ENCODE measurements around the gene SETDB2.
A peak's percentile ranks its signal among the peaks of the same experiment; 100 is the strongest.

The SETDB2 gene

DNA sequence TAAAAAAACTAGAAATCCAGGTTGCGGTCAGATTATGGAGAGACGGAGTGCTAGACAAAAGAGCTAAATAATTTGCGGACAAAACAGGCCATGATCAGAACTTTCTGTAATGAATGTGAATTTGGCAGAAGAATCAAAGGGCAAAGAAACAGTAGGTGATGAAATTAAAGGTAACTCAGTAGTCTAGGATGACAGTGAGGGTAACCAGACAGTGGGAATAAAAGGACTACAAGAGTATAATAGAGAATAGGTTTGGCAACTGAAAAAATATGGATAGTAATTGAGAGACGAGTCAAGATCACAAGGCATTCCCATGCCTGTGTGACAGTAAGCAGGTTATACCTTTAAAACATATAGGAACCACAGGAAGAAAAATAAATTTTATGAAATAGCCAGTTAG, 36.1 kb upstream of the SETDB2 start:
- DNase-seq (ENCODE audit: insufficient read length, low spot score) (no peak), FAIRE-seq (no peak)

DNA sequence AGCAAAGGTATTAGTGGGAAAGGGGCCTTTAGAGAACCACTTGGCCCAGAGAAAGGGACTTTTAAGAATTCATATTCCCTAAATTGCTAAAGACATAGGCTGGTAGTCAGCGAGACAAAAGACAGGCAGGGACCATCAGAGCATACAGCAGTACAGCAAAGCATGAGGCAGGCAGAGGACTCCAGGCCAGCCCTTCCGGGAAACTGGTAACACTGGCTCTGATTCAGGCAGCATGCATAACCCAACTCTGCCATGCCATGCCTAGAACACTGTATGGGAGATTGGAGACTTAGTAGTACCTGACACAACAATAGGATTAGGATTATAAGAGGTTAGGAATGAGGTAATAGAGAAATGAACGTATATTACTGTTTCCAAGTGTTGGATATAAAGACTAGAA, 35.1 kb upstream of the SETDB2 start:
- FAIRE-seq: no peak
- DNase-seq (ENCODE audit: insufficient read length, low spot score): no peak
- TF ChIP-seq SPI1 (IDR thresholded peaks at IDR 0.05; ENCODE audit: low read depth, low read length) (no peak), PAX5 (IDR thresholded peaks at IDR 0.05; ENCODE audit: insufficient read depth, low read length, severe bottlenecking) (no peak)

More for the DNA sequence above, 36.1 kb upstream of the SETDB2 start:
- TF ChIP-seq PAX5 (IDR thresholded peaks at IDR 0.05; ENCODE audit: insufficient read depth, low read length, severe bottlenecking): no peak
- TF ChIP-seq POU2F2 (IDR thresholded peaks at IDR 0.05; ENCODE audit: low read depth, low read length): no peak
- no peak for TF ChIP-seq POLR2A (IDR thresholded peaks at IDR 0.05; ENCODE audit: low read depth, low read length)
- no peak for TF ChIP-seq SPI1 (IDR thresholded peaks at IDR 0.05; ENCODE audit: low read depth, low read length)

DNA sequence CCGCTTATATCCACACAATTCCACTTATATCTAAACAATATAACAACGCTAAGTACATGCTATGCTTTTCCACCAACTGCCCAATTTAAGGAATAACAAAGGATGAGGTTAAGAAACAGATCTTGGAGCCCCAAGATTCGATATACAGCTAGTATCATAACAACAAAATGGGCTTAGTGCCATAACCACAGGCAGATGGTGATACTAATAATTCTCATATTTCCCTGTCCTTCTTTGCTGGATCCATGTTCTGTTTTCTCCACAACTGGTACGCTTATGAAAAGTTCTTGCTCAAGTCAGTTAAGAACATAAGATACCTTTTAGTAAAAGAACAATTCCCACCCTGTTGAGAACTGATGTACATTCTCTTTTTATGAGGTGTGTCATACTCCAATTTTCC, 34.1 kb upstream of the SETDB2 start:
- no peak for TF ChIP-seq PAX5 (IDR thresholded peaks at IDR 0.05; ENCODE audit: insufficient read depth, low read length, severe bottlenecking)
- no peak for TF ChIP-seq TAF1 (IDR thresholded peaks at IDR 0.05; ENCODE audit: low read depth, low read length)
- no peak for TF ChIP-seq POU2F2 (IDR thresholded peaks at IDR 0.05; ENCODE audit: low read depth, low read length)
- no peak for TF ChIP-seq SPI1 (IDR thresholded peaks at IDR 0.05; ENCODE audit: low read depth, low read length)
- TF ChIP-seq POLR2A (IDR thresholded peaks at IDR 0.05; ENCODE audit: low read depth, low read length): no peak
- FAIRE-seq (peak; percentile 5), DNase-seq (ENCODE audit: insufficient read length, low spot score) (no peak)

DNA sequence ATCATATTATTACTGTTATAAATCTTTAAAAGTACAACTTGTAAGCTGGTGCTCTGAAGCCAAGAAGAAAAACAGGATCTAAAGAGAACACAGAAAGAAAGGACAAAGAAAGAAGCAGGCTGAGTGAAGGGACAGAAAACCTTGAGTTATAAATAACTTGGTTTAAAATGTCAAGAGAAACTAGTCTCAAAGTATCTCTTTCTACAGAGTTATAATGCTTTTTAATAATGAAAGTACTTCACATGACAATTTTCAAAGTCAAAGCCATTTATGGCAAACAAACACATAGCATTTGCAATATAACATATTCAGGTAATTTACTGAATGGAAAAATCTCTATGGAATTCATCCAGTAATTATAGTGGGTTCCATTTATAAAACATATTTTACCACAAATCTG, 33.6 kb upstream of the SETDB2 start:
- DNase-seq (ENCODE audit: insufficient read length, low spot score) (no peak), FAIRE-seq (no peak)
- no peak for TF ChIP-seq POU2F2 (IDR thresholded peaks at IDR 0.05; ENCODE audit: low read depth, low read length)
- TF ChIP-seq PAX5 (IDR thresholded peaks at IDR 0.05; ENCODE audit: insufficient read depth, low read length, severe bottlenecking): no peak
- no peak for TF ChIP-seq SPI1 (IDR thresholded peaks at IDR 0.05; ENCODE audit: low read depth, low read length)
- TF ChIP-seq POLR2AphosphoS5 (IDR thresholded peaks at IDR 0.05; ENCODE audit: low read depth, low read length): no peak
- TF ChIP-seq TAF1 (IDR thresholded peaks at IDR 0.05; ENCODE audit: low read depth, low read length): no peak
- no peak for TF ChIP-seq POLR2A (IDR thresholded peaks at IDR 0.05; ENCODE audit: low read depth, low read length)

DNA sequence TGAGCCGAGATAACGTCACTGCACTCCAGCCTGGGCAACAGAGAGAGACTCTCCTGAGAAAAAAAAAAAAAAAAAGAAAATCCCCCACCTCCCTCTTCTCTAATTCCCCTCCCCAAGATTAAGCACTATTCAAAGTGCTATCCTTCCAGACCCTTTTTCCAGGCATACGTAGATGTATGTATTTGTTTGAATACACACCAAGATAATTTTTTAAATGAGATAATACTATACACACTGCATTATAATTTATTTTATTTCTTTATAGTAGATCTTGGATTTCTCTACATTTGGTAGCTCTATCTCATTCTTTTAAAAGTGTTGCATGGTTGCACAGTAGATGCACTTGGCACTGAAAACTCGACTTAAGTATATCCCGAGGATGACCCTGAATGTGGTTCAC, 32.7 kb upstream of the SETDB2 start:
- TF ChIP-seq PAX5 (IDR thresholded peaks at IDR 0.05; ENCODE audit: insufficient read depth, low read length, severe bottlenecking) (no peak), POU2F2 (IDR thresholded peaks at IDR 0.05; ENCODE audit: low read depth, low read length) (no peak), TAF1 (IDR thresholded peaks at IDR 0.05; ENCODE audit: low read depth, low read length) (no peak), POLR2AphosphoS5 (IDR thresholded peaks at IDR 0.05; ENCODE audit: low read depth, low read length) (no peak), POLR2A (IDR thresholded peaks at IDR 0.05; ENCODE audit: low read depth, low read length) (no peak), SPI1 (IDR thresholded peaks at IDR 0.05; ENCODE audit: low read depth, low read length) (no peak)
- DNase-seq (ENCODE audit: insufficient read length, low spot score) (no peak), FAIRE-seq (no peak)

DNA sequence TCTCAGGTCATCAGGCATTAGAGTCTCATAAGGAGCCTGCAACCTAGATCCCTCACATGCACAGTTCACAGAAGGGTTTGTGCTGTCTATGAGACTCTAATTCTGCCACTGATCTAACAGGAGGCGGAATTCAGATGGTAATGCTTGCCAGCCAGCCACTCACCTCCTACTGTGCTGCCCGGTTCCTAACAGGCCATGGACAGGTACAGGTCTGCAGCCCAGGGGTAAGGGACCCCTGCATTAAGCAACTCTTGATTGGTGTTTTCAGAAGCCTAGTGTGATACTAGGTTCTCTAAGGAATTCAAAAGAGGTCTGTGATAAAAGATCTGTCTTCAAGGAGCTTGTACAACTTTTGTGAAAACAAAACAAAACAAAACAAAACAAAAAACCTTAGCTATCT, 31.3 kb upstream of the SETDB2 start:
- no peak for TF ChIP-seq SPI1 (IDR thresholded peaks at IDR 0.05; ENCODE audit: low read depth, low read length)
- no peak for TF ChIP-seq POLR2A (IDR thresholded peaks at IDR 0.05; ENCODE audit: low read depth, low read length)
- no peak for TF ChIP-seq TAF1 (IDR thresholded peaks at IDR 0.05; ENCODE audit: low read depth, low read length)
- no peak for TF ChIP-seq POU2F2 (IDR thresholded peaks at IDR 0.05; ENCODE audit: low read depth, low read length)
- TF ChIP-seq PAX5 (IDR thresholded peaks at IDR 0.05; ENCODE audit: insufficient read depth, low read length, severe bottlenecking): no peak
- TF ChIP-seq POLR2AphosphoS5 (IDR thresholded peaks at IDR 0.05; ENCODE audit: low read depth, low read length): no peak
- DNase-seq (ENCODE audit: insufficient read length, low spot score): no peak
- no peak for FAIRE-seq

DNA sequence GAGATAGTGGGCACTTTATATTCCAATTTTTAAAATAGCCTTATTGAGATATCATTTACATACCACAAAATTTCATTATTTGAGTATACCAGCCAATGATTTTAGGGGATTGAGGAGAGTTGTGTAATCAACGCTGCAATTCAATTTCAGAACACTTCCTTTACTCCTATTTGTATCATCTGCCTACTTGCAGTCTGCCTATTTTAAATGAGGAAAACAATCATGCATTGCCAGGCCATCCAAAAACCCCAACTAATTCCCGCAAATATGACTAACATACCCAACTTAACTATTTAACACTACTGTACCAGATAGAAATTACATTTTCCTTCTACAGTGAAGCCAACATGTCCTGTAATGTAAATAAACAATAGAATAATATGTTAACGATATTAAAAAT, 26.9 kb upstream of the SETDB2 start:
- no peak for FAIRE-seq
- TF ChIP-seq SPI1 (IDR thresholded peaks at IDR 0.05; ENCODE audit: low read depth, low read length) (no peak), PAX5 (IDR thresholded peaks at IDR 0.05; ENCODE audit: insufficient read depth, low read length, severe bottlenecking) (no peak), POLR2A (IDR thresholded peaks at IDR 0.05; ENCODE audit: low read depth, low read length) (no peak), POLR2AphosphoS5 (IDR thresholded peaks at IDR 0.05; ENCODE audit: low read depth, low read length) (no peak), POU2F2 (IDR thresholded peaks at IDR 0.05; ENCODE audit: low read depth, low read length) (no peak), TAF1 (IDR thresholded peaks at IDR 0.05; ENCODE audit: low read depth, low read length) (no peak)
- no peak for DNase-seq (ENCODE audit: insufficient read length, low spot score)

DNA sequence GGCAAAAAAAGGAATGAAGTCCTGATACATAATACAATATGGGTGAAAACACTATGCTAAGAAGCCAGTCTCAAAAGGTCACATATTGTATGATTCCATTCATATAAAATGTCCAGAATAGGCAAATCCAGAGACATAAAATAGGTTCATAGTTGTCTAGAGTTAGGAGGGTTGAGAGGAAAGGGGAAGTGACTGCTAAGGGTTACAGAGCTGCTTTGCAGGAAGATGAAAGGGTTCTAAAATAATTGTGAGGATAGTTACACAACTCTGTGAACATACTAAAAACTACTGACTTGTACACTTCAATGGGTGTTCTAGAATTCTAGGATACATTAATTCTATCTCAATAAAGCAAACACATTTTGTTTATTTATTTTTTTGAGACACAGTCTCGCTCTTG, 25.9 kb upstream of the SETDB2 start:
- no peak for DNase-seq (ENCODE audit: insufficient read length, low spot score)
- TF ChIP-seq POU2F2 (IDR thresholded peaks at IDR 0.05; ENCODE audit: low read depth, low read length) (no peak), SPI1 (IDR thresholded peaks at IDR 0.05; ENCODE audit: low read depth, low read length) (peak; percentile 79)
- peak; percentile 88 for FAIRE-seq

DNA sequence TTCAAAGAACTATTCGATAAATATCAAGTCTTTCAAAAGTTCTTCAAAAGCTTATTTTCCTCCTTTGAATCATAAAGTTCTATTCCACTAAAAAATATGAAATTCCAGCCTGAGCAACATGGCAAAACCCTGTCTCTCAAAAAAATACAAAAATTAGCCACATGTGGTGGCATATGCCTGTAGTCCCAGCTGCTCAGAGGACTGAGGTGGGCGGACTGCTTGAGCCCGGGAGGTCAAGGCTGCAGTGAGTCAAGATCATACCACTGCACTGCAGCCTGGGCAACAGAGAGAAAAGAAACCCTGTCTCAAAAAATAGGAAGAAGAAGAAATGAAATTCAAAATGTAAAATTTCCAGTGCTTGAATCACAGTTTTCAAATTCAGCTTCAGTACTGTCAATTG, 24.8 kb upstream of the SETDB2 start:
- TF ChIP-seq POLR2AphosphoS5 (IDR thresholded peaks at IDR 0.05; ENCODE audit: low read depth, low read length) (no peak), POLR2A (IDR thresholded peaks at IDR 0.05; ENCODE audit: low read depth, low read length) (no peak), SPI1 (IDR thresholded peaks at IDR 0.05; ENCODE audit: low read depth, low read length) (no peak), POU2F2 (IDR thresholded peaks at IDR 0.05; ENCODE audit: low read depth, low read length) (no peak), TAF1 (IDR thresholded peaks at IDR 0.05; ENCODE audit: low read depth, low read length) (no peak), PAX5 (IDR thresholded peaks at IDR 0.05; ENCODE audit: insufficient read depth, low read length, severe bottlenecking) (no peak)
- FAIRE-seq (no peak), DNase-seq (ENCODE audit: insufficient read length, low spot score) (no peak)

DNA sequence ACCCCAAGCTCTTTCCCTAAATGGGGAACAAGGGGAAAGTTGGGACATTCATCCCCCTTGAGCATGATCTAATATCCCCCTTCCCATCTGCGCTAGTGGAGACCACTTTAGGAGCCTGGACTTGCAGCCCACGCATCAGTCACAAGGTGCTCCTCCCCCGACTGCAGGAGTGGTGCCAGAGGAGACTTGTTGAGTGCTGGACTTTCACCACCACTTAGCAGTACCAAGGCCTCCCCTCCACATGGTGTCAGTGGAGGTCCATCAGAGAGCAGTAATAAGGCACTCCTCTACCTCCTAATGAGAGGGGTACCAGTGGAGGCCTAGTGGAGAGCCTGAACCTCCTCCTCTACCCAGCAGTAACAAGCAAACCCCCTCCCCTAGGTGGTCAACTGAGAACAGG, 22.7 kb upstream of the SETDB2 start:
- TF ChIP-seq POU2F2 (IDR thresholded peaks at IDR 0.05; ENCODE audit: low read depth, low read length): no peak
- no peak for TF ChIP-seq TAF1 (IDR thresholded peaks at IDR 0.05; ENCODE audit: low read depth, low read length)
- no peak for TF ChIP-seq SPI1 (IDR thresholded peaks at IDR 0.05; ENCODE audit: low read depth, low read length)
- TF ChIP-seq PAX5 (IDR thresholded peaks at IDR 0.05; ENCODE audit: insufficient read depth, low read length, severe bottlenecking): no peak
- TF ChIP-seq POLR2A (IDR thresholded peaks at IDR 0.05; ENCODE audit: low read depth, low read length): no peak
- no peak for TF ChIP-seq POLR2AphosphoS5 (IDR thresholded peaks at IDR 0.05; ENCODE audit: low read depth, low read length)
- FAIRE-seq (peak; percentile 78), DNase-seq (ENCODE audit: insufficient read length, low spot score) (no peak)

Data from GM12891 (cell line).